Astrocyte of the spinal cord (primary cell): ENCODE data around the gene C11orf91.

Source experiments
- DNase-seq: peaks from one replicate; pipeline ENCODE4 v3.0.0; 2011; ENCODE audit warnings: low read depth, low spot score
- H3K4me3 ChIP-seq: 2 replicates; pipeline ENCODE4 v1.5.1; 2011; ENCODE audit warnings: low read depth, mild to moderate bottlenecking, low read length, moderate library complexity
- in situ Hi-C: cut with HindIII; loops from 2 replicates; pipeline ENCODE4 v1.10.0; 2017; ENCODE audit warnings: low sequenced_read_pairs
- TF ChIP-seq, protein P1 (sequence below): IDR thresholded peaks from 2 replicates; pipeline ENCODE4 v1.5.1; 2012; ENCODE audit warnings: low read depth, mild to moderate bottlenecking, low read length, inconsistent platforms

The C11orf91 gene

DNA sequence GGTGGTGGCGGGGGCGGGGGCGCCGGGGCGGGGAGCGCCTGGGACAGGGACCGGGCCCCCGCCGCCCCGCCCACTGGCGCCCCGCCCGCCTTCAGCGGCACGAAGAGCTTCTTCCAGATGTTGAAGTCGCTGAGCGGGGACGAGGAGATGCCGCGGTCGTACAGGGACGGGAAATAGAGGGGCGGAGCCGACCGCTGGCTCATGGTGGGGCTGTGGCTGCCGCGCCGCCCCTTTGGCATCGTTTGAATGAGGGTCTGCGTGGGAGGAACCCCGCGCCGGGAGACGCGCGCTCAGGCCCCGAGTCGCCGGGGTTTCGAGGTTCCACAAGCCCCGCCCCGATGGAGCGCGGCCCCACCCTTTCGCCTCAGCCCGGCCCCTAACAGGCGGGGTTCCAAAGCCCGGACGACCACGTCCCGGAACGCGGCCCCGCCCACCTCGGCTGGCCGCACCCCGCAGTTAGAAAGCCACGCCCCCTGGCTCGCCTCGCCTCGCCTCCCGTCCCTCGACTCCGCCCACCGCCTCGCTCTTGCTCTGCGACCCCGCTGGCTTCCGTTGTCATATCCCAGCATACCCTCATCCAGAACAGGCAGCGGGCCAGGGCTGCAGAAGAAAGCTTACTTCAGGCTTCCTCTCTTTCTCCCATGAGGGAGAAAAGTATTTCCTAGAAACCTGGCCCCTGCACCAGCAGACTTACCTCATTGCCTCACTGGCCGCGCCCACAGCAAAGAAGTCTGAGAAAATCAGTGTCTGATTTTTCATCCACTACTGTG is at the start of gene C11orf91:
Gene C11orf91 (minus strand): TSS at position 325 of the 770 bp plus-strand sequence. CDS start 86 bp downstream, at position 239.
- in situ Hi-C loops: no loop called here
- TF ChIP-seq, protein P1, sequence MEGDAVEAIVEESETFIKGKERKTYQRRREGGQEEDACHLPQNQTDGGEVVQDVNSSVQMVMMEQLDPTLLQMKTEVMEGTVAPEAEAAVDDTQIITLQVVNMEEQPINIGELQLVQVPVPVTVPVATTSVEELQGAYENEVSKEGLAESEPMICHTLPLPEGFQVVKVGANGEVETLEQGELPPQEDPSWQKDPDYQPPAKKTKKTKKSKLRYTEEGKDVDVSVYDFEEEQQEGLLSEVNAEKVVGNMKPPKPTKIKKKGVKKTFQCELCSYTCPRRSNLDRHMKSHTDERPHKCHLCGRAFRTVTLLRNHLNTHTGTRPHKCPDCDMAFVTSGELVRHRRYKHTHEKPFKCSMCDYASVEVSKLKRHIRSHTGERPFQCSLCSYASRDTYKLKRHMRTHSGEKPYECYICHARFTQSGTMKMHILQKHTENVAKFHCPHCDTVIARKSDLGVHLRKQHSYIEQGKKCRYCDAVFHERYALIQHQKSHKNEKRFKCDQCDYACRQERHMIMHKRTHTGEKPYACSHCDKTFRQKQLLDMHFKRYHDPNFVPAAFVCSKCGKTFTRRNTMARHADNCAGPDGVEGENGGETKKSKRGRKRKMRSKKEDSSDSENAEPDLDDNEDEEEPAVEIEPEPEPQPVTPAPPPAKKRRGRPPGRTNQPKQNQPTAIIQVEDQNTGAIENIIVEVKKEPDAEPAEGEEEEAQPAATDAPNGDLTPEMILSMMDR: no peak
- H3K4me3 ChIP-seq: peak within 1 kb of the TSS; percentile 49
- peak; percentile 98 for DNase-seq

GRCh38 chr11:33747979-33748378 is 47.4 kb upstream of the C11orf91 start:
- TF ChIP-seq, protein P1: no peak
- in situ Hi-C loops: no loop called here
- no peak overlapping the region for H3K4me3 ChIP-seq
- DNase-seq: peak; percentile 65

GRCh38 chr11:33743291-33743690 is 42.7 kb upstream of the C11orf91 start:
- H3K4me3 ChIP-seq: no peak overlapping the region
- DNase-seq: no peak
- in situ Hi-C loops: no loop called here
- TF ChIP-seq, protein P1: no peak

- DNase-seq: peak; percentile 53
- in situ Hi-C loops: no loop called here
- TF ChIP-seq, protein P1: peak; percentile 51
- H3K4me3 ChIP-seq: no peak overlapping the region
Measured at GRCh38 chr11:33742249-33742851, 41.7 kb upstream of the C11orf91 start.

GRCh38 chr11:33741806-33742205 is 41.2 kb upstream of the C11orf91 start:
- TF ChIP-seq, protein P1: no peak
- DNase-seq: no peak
- H3K4me3 ChIP-seq: no peak overlapping the region
- in situ Hi-C loops: no loop called here

DNA sequence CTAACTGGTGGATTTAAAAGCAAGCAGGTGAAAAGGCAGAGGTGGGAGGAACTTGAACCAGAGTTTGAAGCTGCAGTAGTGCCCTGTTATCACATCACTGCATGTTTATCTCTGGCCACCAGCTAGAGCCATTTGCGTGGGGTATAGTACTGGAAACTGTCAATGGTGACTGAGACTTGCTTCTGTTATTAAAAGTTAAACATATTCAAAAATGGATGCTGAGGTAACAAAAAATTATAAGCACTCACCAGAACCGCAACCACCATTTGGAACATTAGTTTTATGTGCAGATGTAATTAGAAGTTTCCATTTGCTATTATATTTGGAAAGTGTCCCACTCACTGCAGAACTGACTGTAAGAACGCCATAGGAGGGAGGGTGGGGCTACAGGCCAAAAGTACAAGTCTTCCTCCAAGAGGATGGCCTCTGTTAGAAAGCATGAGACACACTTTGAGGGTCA is 36.8 kb upstream of the C11orf91 start:
- H3K4me3 ChIP-seq: no peak overlapping the region
- DNase-seq: peak; percentile 38
- in situ Hi-C loops: no loop called here
- TF ChIP-seq, protein P1: no peak
